ENCODE data around the gene CHPT1.
A peak's percentile ranks its signal among the peaks of the same experiment; 100 is the strongest.

Gene CHPT1

GRCh38 chr12:101763246-101763931 lies 65.9 kb downstream of the CHPT1 start:
- no peak for DNase-seq (ENCODE audit: low spot score)

GRCh38 chr12:101764051-101764792 lies 66.8 kb downstream of the CHPT1 start:
- no peak for DNase-seq (ENCODE audit: low spot score)

- DNase-seq (ENCODE audit: low spot score) = no peak
Measured at GRCh38 chr12:101767537-101767936, 70.1 kb downstream of the CHPT1 start.

GRCh38 chr12:101768781-101769180 lies 71.3 kb downstream of the CHPT1 start:
- DNase-seq (ENCODE audit: low spot score) = no peak

GRCh38 chr12:101769865-101770264 lies 72.4 kb downstream of the CHPT1 start:
- DNase-seq (ENCODE audit: low spot score) = no peak

GRCh38 chr12:101772012-101772775 lies 74.8 kb downstream of the CHPT1 start:
- DNase-seq (ENCODE audit: low spot score) = no peak

GRCh38 chr12:101773650-101774162 lies 76.3 kb downstream of the CHPT1 start:
- DNase-seq (ENCODE audit: low spot score) = peak; percentile 63

- DNase-seq (ENCODE audit: low spot score) = no peak
Measured at GRCh38 chr12:101775816-101776215, 78.4 kb downstream of the CHPT1 start.

GRCh38 chr12:101777485-101777884 lies 80.0 kb downstream of the CHPT1 start:
- no peak for DNase-seq (ENCODE audit: low spot score)

GRCh38 chr12:101777978-101778377 lies 80.5 kb downstream of the CHPT1 start:
- DNase-seq (ENCODE audit: low spot score) = no peak

All from AG08396 (cell line).